CD14-positive monocyte (primary cell): ENCODE results near the gene LRBA. TPM values are rescaled to one million over a fixed set of nuclear protein-coding genes. Genes with fewer than 3 reads are reported as not detected.

Experiments used
- DNase-seq, 3 donors: peaks; one replicate each; pipeline ENCODE4 v3.0.0-alpha.2; 2011 to 2022
- H2AFZ ChIP-seq: 2 replicates; pipeline ENCODE4 v1.6.0; 2012; ENCODE audit warnings: mild to moderate bottlenecking, low read depth, low read length, inconsistent platforms; ENCODE audit not compliant: insufficient read depth, poor library complexity, severe bottlenecking
- H3K27ac ChIP-seq, 2 donors: 1 replicate in 1 of 2; 2 replicates in 1 of 2; pipeline ENCODE4 v1.5.1; 2012 to 2013; ENCODE audit warnings: low read length in 2 of 2, control low read depth in 1 of 2, inconsistent platforms in 1 of 2, low read depth in 1 of 2, mild to moderate bottlenecking in 1 of 2
- H3K27me3 ChIP-seq, 2 donors: one replicate each; pipeline versions ENCODE4 v1.6.0 to v1.6.1; 2011 to 2013; ENCODE audit warnings: low read length in 2 of 2; ENCODE audit not compliant: control insufficient read depth in 2 of 2, insufficient read depth in 2 of 2
- H3K36me3 ChIP-seq, 2 donors: replicated peaks in 1 of 2; 1 replicate in 1 of 2; 2 replicates in 1 of 2; pipeline versions ENCODE4 v1.5.1 to v1.6.1; 2012 to 2013; ENCODE audit warnings: low read length in 2 of 2, control low read depth in 1 of 2, inconsistent platforms in 1 of 2, mild to moderate bottlenecking in 1 of 2; ENCODE audit not compliant: insufficient read depth in 2 of 2, control insufficient read depth in 1 of 2
- H3K4me1 ChIP-seq, 2 donors: 1 replicate in 1 of 2; 2 replicates in 1 of 2; pipeline versions ENCODE4 v1.5.1 to v1.6.1; 2012 to 2013; ENCODE audit warnings: low read length in 2 of 2, control low read depth in 1 of 2, inconsistent platforms in 1 of 2, mild to moderate bottlenecking in 1 of 2, moderate library complexity in 1 of 2; ENCODE audit not compliant: insufficient read depth in 2 of 2, control insufficient read depth in 1 of 2
- H3K4me2 ChIP-seq: replicated peaks from 2 replicates; pipeline ENCODE3; 2012; ENCODE audit warnings: low read length, moderate library complexity, mild to moderate bottlenecking; ENCODE audit not compliant: poor library complexity, severe bottlenecking; ENCODE audit errors: extremely low read depth
- H3K4me3 ChIP-seq, 3 experiments: fragments of 200-600 bp in 1 of 3; sonication (generic) in 1 of 3; replicated peaks in 1 of 3; 1 replicate in 2 of 3; 2 replicates in 1 of 3; pipeline ENCODE4 v1.5.1; 2011 to 2013; ENCODE audit warnings: low read length in 3 of 3, mild to moderate bottlenecking in 3 of 3, control low read depth in 2 of 3, low read depth in 2 of 3, inconsistent platforms in 1 of 3, moderate library complexity in 1 of 3
- H3K79me2 ChIP-seq: 2 replicates; pipeline ENCODE4 v1.6.0; 2012; ENCODE audit warnings: mild to moderate bottlenecking, control low read depth, inconsistent platforms, low read length, moderate library complexity; ENCODE audit not compliant: insufficient read depth
- H3K9ac ChIP-seq: 2 replicates; pipeline ENCODE4 v1.6.0; 2017; ENCODE audit warnings: low read length, mild to moderate bottlenecking; ENCODE audit not compliant: insufficient read depth, poor library complexity, severe bottlenecking
- H3K9me3 ChIP-seq, 2 donors: replicated peaks in 1 of 2; 1 replicate in 1 of 2; 2 replicates in 1 of 2; pipeline versions ENCODE4 v1.5.1 to v1.6.1; 2012 to 2013; ENCODE audit warnings: low read length in 2 of 2, control low read depth in 1 of 2; ENCODE audit not compliant: control insufficient read depth in 1 of 2, insufficient read depth in 1 of 2
- H4K20me1 ChIP-seq: 2 replicates; pipeline ENCODE4 v1.6.0; 2012; ENCODE audit warnings: mild to moderate bottlenecking, low read length, control low read depth, moderate library complexity; ENCODE audit not compliant: insufficient read depth
- H3K27ac Mint-ChIP-seq, 7 donors: one replicate each; pipeline ENCODE4 v1.8.0; 2020; ENCODE audit warnings: mild to moderate bottlenecking in 7 of 7, mixed read lengths in 7 of 7, moderate library complexity in 6 of 7, inconsistent platforms in 2 of 7
- H3K27me3 Mint-ChIP-seq, 3 donors: one replicate each; pipeline ENCODE4 v1.8.0; 2021 to 2022; ENCODE audit warnings: low read depth in 3 of 3, mild to moderate bottlenecking in 3 of 3, mixed read lengths in 3 of 3, moderate library complexity in 3 of 3, inconsistent platforms in 1 of 3
- H3K36me3 Mint-ChIP-seq, 2 donors: one replicate each; pipeline ENCODE4 v1.8.0; 2020; ENCODE audit warnings: mixed read lengths in 2 of 2, inconsistent platforms in 1 of 2, mild to moderate bottlenecking in 1 of 2
- H3K4me1 Mint-ChIP-seq: one replicate; pipeline ENCODE4 v1.8.0; 2020; ENCODE audit warnings: mild to moderate bottlenecking, mixed read lengths
- H3K4me3 Mint-ChIP-seq, 2 donors: one replicate each; pipeline ENCODE4 v1.8.0; 2020; ENCODE audit warnings: mild to moderate bottlenecking in 2 of 2, mixed read lengths in 2 of 2, moderate library complexity in 1 of 2
- H3K9me3 Mint-ChIP-seq, 7 donors: one replicate each; pipeline ENCODE4 v1.8.0; 2020 to 2022; ENCODE audit warnings: mixed read lengths in 7 of 7, mild to moderate bottlenecking in 6 of 7, moderate library complexity in 6 of 7, inconsistent platforms in 2 of 7
- WGBS: methylation state at CpG from one replicate; pipeline ENCODE4 v1.1.5; 2013; ENCODE audit warnings: missing lambda C conversion rate; ENCODE audit not compliant: insufficient coverage; 5-methylcytosine and 5-hydroxymethylcytosine counted together
- intact Hi-C, 2 donors: fragments of 100-400 bp; cut with micrococcal nuclease; formaldehyde crosslinking; loops; one replicate each; pipeline versions ENCODE4 v1.15.0 to v1.15.1; 2023
- polyA plus RNA-seq, 3 donors: library from polyadenylated mRNA; depleted of rRNA in 1 of 3; unstranded in 2 of 3; stranded (reverse) in 1 of 3; fragments of 300-500 nt in 2 of 3; fragments of >200 nt in 1 of 3; fragmentation: Illumina TruSeq in 2 of 3; gene quantifications; 1 replicate in 2 of 3; 2 replicates in 1 of 3; pipeline ENCODE4 v1.2.3, GENCODE V29; 2012 to 2021
- TF ChIP-seq, protein P1 (sequence below): fragments of 200-600 bp; IDR thresholded peaks from one replicate; pipeline ENCODE4 v1.8.0; 2022; ENCODE audit warnings: antibody characterized with exemption, mild to moderate bottlenecking

Gene LRBA
- polyA plus RNA-seq, 3 donors: 1.5 to 5.5 (median 4.4) TPM

- no peak overlapping the region for H3K27ac ChIP-seq
- no CpG with 5 or more reads among the region's 3 CpGs for WGBS
- H3K4me1 ChIP-seq: no peaks in the 10 kb centered on the region
- no peak overlapping the region for H3K4me3 ChIP-seq
- H3K9ac ChIP-seq: no peak overlapping the region
- no peak overlapping the region for H2AFZ ChIP-seq
- no peaks in the 10 kb centered on the region for H3K9me3 ChIP-seq
- no peaks in the 10 kb centered on the region for H3K27me3 Mint-ChIP-seq
- no peaks in the 10 kb centered on the region for H3K36me3 Mint-ChIP-seq
- H3K27me3 ChIP-seq: no peaks in the 10 kb centered on the region
- no peaks in the 10 kb centered on the region for H3K36me3 ChIP-seq
- H3K4me2 ChIP-seq: no peak overlapping the region
- no peaks in the 10 kb centered on the region for H3K79me2 ChIP-seq
- no peak overlapping the region for H3K4me3 Mint-ChIP-seq
- H3K4me1 Mint-ChIP-seq: no peaks in the 10 kb centered on the region
- H3K27ac Mint-ChIP-seq: peak overlapping the region in 1 of 7 donors; percentile 65
- no peaks in the 10 kb centered on the region for H4K20me1 ChIP-seq
- TF ChIP-seq, protein P1, sequence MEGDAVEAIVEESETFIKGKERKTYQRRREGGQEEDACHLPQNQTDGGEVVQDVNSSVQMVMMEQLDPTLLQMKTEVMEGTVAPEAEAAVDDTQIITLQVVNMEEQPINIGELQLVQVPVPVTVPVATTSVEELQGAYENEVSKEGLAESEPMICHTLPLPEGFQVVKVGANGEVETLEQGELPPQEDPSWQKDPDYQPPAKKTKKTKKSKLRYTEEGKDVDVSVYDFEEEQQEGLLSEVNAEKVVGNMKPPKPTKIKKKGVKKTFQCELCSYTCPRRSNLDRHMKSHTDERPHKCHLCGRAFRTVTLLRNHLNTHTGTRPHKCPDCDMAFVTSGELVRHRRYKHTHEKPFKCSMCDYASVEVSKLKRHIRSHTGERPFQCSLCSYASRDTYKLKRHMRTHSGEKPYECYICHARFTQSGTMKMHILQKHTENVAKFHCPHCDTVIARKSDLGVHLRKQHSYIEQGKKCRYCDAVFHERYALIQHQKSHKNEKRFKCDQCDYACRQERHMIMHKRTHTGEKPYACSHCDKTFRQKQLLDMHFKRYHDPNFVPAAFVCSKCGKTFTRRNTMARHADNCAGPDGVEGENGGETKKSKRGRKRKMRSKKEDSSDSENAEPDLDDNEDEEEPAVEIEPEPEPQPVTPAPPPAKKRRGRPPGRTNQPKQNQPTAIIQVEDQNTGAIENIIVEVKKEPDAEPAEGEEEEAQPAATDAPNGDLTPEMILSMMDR: no peak
- intact Hi-C loops: no loop called here
- H3K9me3 Mint-ChIP-seq: no peaks in the 10 kb centered on the region
- DNase-seq: no peak
Measured at GRCh38 chr4:150648123-150648522, 367.0 kb downstream of the LRBA start.

- no peaks in the 10 kb centered on the region for H3K4me1 ChIP-seq
- no peak overlapping the region for H3K4me2 ChIP-seq
- H3K27ac ChIP-seq: no peak overlapping the region
- no CpG with 5 or more reads among the region's 1 CpG for WGBS
- no peak overlapping the region for H3K9ac ChIP-seq
- no peaks in the 10 kb centered on the region for H3K9me3 Mint-ChIP-seq
- DNase-seq: no peak
- no peaks in the 10 kb centered on the region for H3K79me2 ChIP-seq
- no peaks in the 10 kb centered on the region for H4K20me1 ChIP-seq
- TF ChIP-seq, protein P1: no peak
- no peaks in the 10 kb centered on the region for H3K27me3 ChIP-seq
- no peak overlapping the region for H2AFZ ChIP-seq
- intact Hi-C loops: no loop called here
- H3K27ac Mint-ChIP-seq: no peak overlapping the region
- peaks cover 0 to under 1% of the 10 kb centered on the region in 2 donors for H3K36me3 Mint-ChIP-seq
- H3K4me3 ChIP-seq: no peak overlapping the region
- no peaks in the 10 kb centered on the region for H3K4me1 Mint-ChIP-seq
- no peak overlapping the region for H3K4me3 Mint-ChIP-seq
- H3K36me3 ChIP-seq: no peaks in the 10 kb centered on the region
- no peaks in the 10 kb centered on the region for H3K9me3 ChIP-seq
- no peaks in the 10 kb centered on the region for H3K27me3 Mint-ChIP-seq
Measured at GRCh38 chr4:150647008-150647407, 368.1 kb downstream of the LRBA start.
